GM23338 (cell line): ENCODE results near the gene SEC22A. TPM values are rescaled to one million over a fixed set of nuclear protein-coding genes. Genes with fewer than 3 reads are reported as not detected.
A peak's percentile ranks its signal among the peaks of the same experiment; 100 is the strongest.

Experiments
- ATAC-seq: fragments of 200-7000 bp; cut with Tn5 transposase; 3 replicates; pipeline ENCODE4 v1.9.1; 2020
- DNase-seq: peaks from one replicate; pipeline ENCODE4 v3.0.0-alpha.2; 2015; ENCODE audit warnings: low spot score
- H2AFZ ChIP-seq: fragments of 200-600 bp; sonication (generic); 2 replicates; pipeline ENCODE4 v1.8.0; 2016; ENCODE audit warnings: antibody characterized with exemption, mild to moderate bottlenecking, moderate library complexity
- H3F3A ChIP-seq: fragments of 200-600 bp; sonication (generic); replicated peaks from 2 replicates; pipeline ENCODE4 v1.8.0; 2017; ENCODE audit warnings: antibody characterized with exemption, mixed run types, low read depth
- H3K27ac ChIP-seq: fragments of 200-600 bp; sonication (generic); 2 replicates; pipeline ENCODE4 v1.6.1; 2016; ENCODE audit warnings: low read depth
- H3K27me3 ChIP-seq: fragments of 200-600 bp; sonication (generic); 2 replicates; pipeline ENCODE4 v1.8.0; 2016; ENCODE audit warnings: mild to moderate bottlenecking, mixed run types, moderate library complexity; ENCODE audit not compliant: insufficient read depth
- H3K36me3 ChIP-seq: fragments of 200-600 bp; sonication (generic); 2 replicates; pipeline ENCODE4 v1.8.0; 2016; ENCODE audit warnings: mild to moderate bottlenecking; ENCODE audit not compliant: insufficient read depth
- H3K4me1 ChIP-seq: fragments of 200-600 bp; sonication (generic); 2 replicates; pipeline ENCODE4 v1.8.0; 2016; ENCODE audit warnings: mild to moderate bottlenecking, moderate library complexity; ENCODE audit not compliant: insufficient read depth
- H3K4me2 ChIP-seq: fragments of 200-600 bp; sonication (generic); 2 replicates; pipeline ENCODE4 v1.7.1; 2017; ENCODE audit warnings: mixed run types
- H3K4me3 ChIP-seq: fragments of 200-600 bp; sonication (generic); 2 replicates; pipeline ENCODE4 v1.6.1; 2016; ENCODE audit warnings: mixed run types
- H3K79me2 ChIP-seq: fragments of 200-600 bp; sonication (generic); replicated peaks from 2 replicates; pipeline ENCODE4 v1.8.0; 2017; ENCODE audit warnings: mild to moderate bottlenecking; ENCODE audit not compliant: insufficient read depth
- H3K9me2 ChIP-seq: fragments of 200-600 bp; sonication (generic); 2 replicates; pipeline ENCODE4 v1.8.0; 2017; ENCODE audit not compliant: insufficient read depth
- H4K20me1 ChIP-seq: fragments of 200-600 bp; sonication (generic); replicated peaks from 2 replicates; pipeline ENCODE4 v1.8.0; 2017; ENCODE audit warnings: mild to moderate bottlenecking; ENCODE audit not compliant: insufficient read depth
- H3K27ac Mint-ChIP-seq: 2 replicates; pipeline ENCODE4 v1.8.0; 2020; ENCODE audit warnings: inconsistent platforms, mild to moderate bottlenecking, moderate library complexity, mixed read lengths
- H3K27me3 Mint-ChIP-seq: 3 replicates; pipeline ENCODE4 v1.8.0; 2022; ENCODE audit warnings: low read depth, mild to moderate bottlenecking, moderate library complexity, mixed read lengths, inconsistent platforms; ENCODE audit not compliant: insufficient read depth, poor library complexity
- H3K36me3 Mint-ChIP-seq: 3 replicates; pipeline ENCODE4 v1.8.0; 2021; ENCODE audit warnings: low read depth, mild to moderate bottlenecking, inconsistent platforms, moderate library complexity, mixed read lengths
- H3K4me1 Mint-ChIP-seq: 3 replicates; pipeline ENCODE4 v1.8.0; 2020; ENCODE audit warnings: mild to moderate bottlenecking, inconsistent platforms, mixed read lengths
- H3K4me3 Mint-ChIP-seq: 3 replicates; pipeline ENCODE4 v1.8.0; 2021; ENCODE audit warnings: moderate library complexity, mild to moderate bottlenecking, inconsistent platforms, mixed read lengths
- H3K9me3 Mint-ChIP-seq: 3 replicates; pipeline ENCODE4 v1.8.0; 2020; ENCODE audit warnings: moderate library complexity, mild to moderate bottlenecking, inconsistent platforms, mixed read lengths
- EZH2 ChIP-seq: fragments of 200-600 bp; sonication (generic); IDR thresholded peaks from one replicate; pipeline ENCODE4 v1.8.0; 2017; ENCODE audit warnings: antibody characterized with exemption, mild to moderate bottlenecking, low read depth; ENCODE audit not compliant: unreplicated experiment
- EZH2phosphoT487 ChIP-seq: fragments of 200-600 bp; sonication (generic); IDR thresholded peaks from one replicate; pipeline ENCODE4 v1.8.1; 2018; ENCODE audit warnings: antibody characterized with exemption; ENCODE audit not compliant: unreplicated experiment
- JUNB ChIP-seq: IDR thresholded peaks from one replicate; pipeline ENCODE4 v1.6.1; 2016; ENCODE audit warnings: antibody characterized with exemption; ENCODE audit not compliant: unreplicated experiment
- NANOG ChIP-seq: IDR thresholded peaks from 2 replicates; pipeline ENCODE4 v1.6.1; 2016; ENCODE audit warnings: antibody characterized with exemption, borderline replicate concordance
- REST ChIP-seq: IDR thresholded peaks from one replicate; pipeline ENCODE4 v1.6.1; 2018; ENCODE audit warnings: antibody characterized with exemption; ENCODE audit not compliant: unreplicated experiment
- STAT1 ChIP-seq: IDR thresholded peaks from one replicate; pipeline ENCODE4 v1.6.1; 2016; ENCODE audit warnings: antibody characterized with exemption; ENCODE audit not compliant: unreplicated experiment
- ZNF331 ChIP-seq: fragments of 250-450 bp; sonication (Bioruptor Pico); IDR thresholded peaks from 2 replicates; pipeline ENCODE4 v1.5.0; 2020; ENCODE audit warnings: low read depth, mild to moderate bottlenecking, moderate library complexity
- polyA plus RNA-seq: library from polyadenylated mRNA; unstranded; fragments of >200 nt; fragmentation: Nextera tagmentation; extraction: Ambion mirVana; gene quantifications from 2 replicates; pipeline ENCODE4 v1.2.1, GENCODE V29; 2016
- total RNA-seq: library from RNA; depleted of rRNA; stranded (reverse); fragments of >200 nt; shearing (Covaris generic); gene quantifications from 2 replicates; pipeline ENCODE4 v1.2.3, GENCODE V29; 2014
- TF ChIP-seq, protein P1 (sequence below): IDR thresholded peaks from 2 replicates; pipeline ENCODE4 v1.6.1; 2016; ENCODE audit warnings: antibody characterized with exemption
- TF ChIP-seq, protein P2 (sequence below), 2 experiments: fragments of 200-600 bp in 1 of 2; sonication (generic) in 1 of 2; conservative IDR thresholded peaks; 2 replicates each; pipeline versions ENCODE4 v1.5.1 to v1.6.1; 2016 to 2017; ENCODE audit warnings: antibody characterized with exemption in 2 of 2, low read depth in 2 of 2, mild to moderate bottlenecking in 2 of 2, moderate library complexity in 1 of 2

SEC22A gene
- total and polyA plus RNA-seq, 2 experiments from 2014 or later, result 11.2 to 24.1 TPM

GRCh38 chr3:123198372-123198771 lies 3.4 kb upstream of the SEC22A start:
- TF ChIP-seq EZH2phosphoT487 (no peak), ZNF331 (CRISPR knock-in tag) (no peak), JUNB (no peak), NANOG (no peak)
- TF ChIP-seq, protein P1, sequence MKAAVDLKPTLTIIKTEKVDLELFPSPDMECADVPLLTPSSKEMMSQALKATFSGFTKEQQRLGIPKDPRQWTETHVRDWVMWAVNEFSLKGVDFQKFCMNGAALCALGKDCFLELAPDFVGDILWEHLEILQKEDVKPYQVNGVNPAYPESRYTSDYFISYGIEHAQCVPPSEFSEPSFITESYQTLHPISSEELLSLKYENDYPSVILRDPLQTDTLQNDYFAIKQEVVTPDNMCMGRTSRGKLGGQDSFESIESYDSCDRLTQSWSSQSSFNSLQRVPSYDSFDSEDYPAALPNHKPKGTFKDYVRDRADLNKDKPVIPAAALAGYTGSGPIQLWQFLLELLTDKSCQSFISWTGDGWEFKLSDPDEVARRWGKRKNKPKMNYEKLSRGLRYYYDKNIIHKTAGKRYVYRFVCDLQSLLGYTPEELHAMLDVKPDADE, result no peak

DNA sequence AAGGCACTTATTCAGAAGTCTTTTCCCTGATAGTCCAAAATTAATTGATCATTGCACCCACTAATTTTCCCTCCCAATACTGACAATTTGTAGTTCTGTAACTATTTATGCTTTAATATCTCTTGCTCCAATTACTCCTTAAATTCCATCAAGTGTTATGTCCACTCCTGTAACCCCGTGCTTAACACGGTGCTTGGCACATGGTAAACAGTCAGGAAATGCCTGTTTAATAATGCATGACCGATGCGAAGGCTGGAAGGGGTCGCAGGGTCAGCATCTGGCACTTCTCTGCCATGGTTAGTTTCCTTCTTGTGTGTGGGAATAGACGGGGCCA lies 553 bp upstream of the SEC22A start:
- Mint-ChIP-seq H3K9me3 (peaks cover 3% of the 10 kb centered on the region; the same call in 1 of the 3 replicates), H3K4me1 (peaks cover 9% of the 10 kb centered on the region), H3K4me3 (peak overlapping the region; percentile 84), H3K27ac (peak overlapping the region; percentile 85), H3K27me3 (peaks cover 11% of the 10 kb centered on the region), H3K36me3 (no peaks in the 10 kb centered on the region)
- peak overlapping the region; percentile 84; the same call in 1 of the 2 replicates for H2AFZ ChIP-seq
- no peaks in the 10 kb centered on the region for H3K36me3 ChIP-seq
- peak overlapping the region; percentile 36; the same call in 1 of the 2 replicates for H3K27ac ChIP-seq
- ATAC-seq (peak; percentile 18), DNase-seq (no peak)
- peak overlapping the region; percentile 89 for H3K4me3 ChIP-seq
- no peaks in the 10 kb centered on the region for H3F3A ChIP-seq
- H3K27me3 ChIP-seq, result no peaks in the 10 kb centered on the region
- H3K4me2 ChIP-seq, result peak overlapping the region; percentile 76
- no peaks in the 10 kb centered on the region for H3K9me2 ChIP-seq
- H3K4me1 ChIP-seq, result 0 out of 2 replicates have a peak, but pooled peaks cover 4% of the 10 kb centered on the region
- no peaks in the 10 kb centered on the region for H4K20me1 ChIP-seq
- no peaks in the 10 kb centered on the region for H3K79me2 ChIP-seq
- TF ChIP-seq, protein P2, sequence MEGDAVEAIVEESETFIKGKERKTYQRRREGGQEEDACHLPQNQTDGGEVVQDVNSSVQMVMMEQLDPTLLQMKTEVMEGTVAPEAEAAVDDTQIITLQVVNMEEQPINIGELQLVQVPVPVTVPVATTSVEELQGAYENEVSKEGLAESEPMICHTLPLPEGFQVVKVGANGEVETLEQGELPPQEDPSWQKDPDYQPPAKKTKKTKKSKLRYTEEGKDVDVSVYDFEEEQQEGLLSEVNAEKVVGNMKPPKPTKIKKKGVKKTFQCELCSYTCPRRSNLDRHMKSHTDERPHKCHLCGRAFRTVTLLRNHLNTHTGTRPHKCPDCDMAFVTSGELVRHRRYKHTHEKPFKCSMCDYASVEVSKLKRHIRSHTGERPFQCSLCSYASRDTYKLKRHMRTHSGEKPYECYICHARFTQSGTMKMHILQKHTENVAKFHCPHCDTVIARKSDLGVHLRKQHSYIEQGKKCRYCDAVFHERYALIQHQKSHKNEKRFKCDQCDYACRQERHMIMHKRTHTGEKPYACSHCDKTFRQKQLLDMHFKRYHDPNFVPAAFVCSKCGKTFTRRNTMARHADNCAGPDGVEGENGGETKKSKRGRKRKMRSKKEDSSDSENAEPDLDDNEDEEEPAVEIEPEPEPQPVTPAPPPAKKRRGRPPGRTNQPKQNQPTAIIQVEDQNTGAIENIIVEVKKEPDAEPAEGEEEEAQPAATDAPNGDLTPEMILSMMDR (conservative IDR thresholded peaks at IDR 0.05; ENCODE audit: low read depth in 2 of 2), result no peak
- TF ChIP-seq STAT1, result no peak
- no peak for TF ChIP-seq EZH2phosphoT487
- TF ChIP-seq EZH2, result no peak
- TF ChIP-seq REST, result no peak
- TF ChIP-seq JUNB, result no peak
- TF ChIP-seq, protein P1, result no peak
- no peak for TF ChIP-seq ZNF331 (CRISPR knock-in tag)

More at GRCh38 chr3:123198372-123198771, 3.4 kb upstream of the SEC22A start:
- Histone ChIP-seq H3K9me2 (no peaks in the 10 kb centered on the region), H4K20me1 (no peaks in the 10 kb centered on the region), H2AFZ (no peak overlapping the region), H3K4me2 (no peak overlapping the region), H3F3A (no peaks in the 10 kb centered on the region), H3K4me1 (peaks cover 24% of the 10 kb centered on the region), H3K27ac (no peak overlapping the region), H3K27me3 (no peaks in the 10 kb centered on the region), H3K36me3 (no peaks in the 10 kb centered on the region), H3K4me3 (no peak overlapping the region), H3K79me2 (no peaks in the 10 kb centered on the region)
- no peaks in the 10 kb centered on the region for H3K36me3 Mint-ChIP-seq
- H3K4me1 Mint-ChIP-seq, result peaks cover 29% of the 10 kb centered on the region
- H3K27ac Mint-ChIP-seq, result no peak overlapping the region
- no peak for DNase-seq
- peaks cover 11% of the 10 kb centered on the region for H3K27me3 Mint-ChIP-seq
- no peak overlapping the region for H3K4me3 Mint-ChIP-seq
- peaks cover 3% of the 10 kb centered on the region; the same call in 1 of the 3 replicates for H3K9me3 Mint-ChIP-seq
- ATAC-seq, result no peak
